GM21825 (cell line): ENCODE data around the gene VGLL3.
"Not testable (repeated sequence)": the region's sequence is repeated elsewhere in the genome, so short reads cannot be mapped to it uniquely, and the experiment has no call there.

ENCODE experiments used
- ATAC-seq: cut with Tn5 transposase; IDR thresholded peaks from one replicate; pipeline ENCODE4 v1.9.1; 2021; ENCODE audit warnings: mild to moderate bottlenecking, moderate library complexity; ENCODE audit not compliant: unreplicated experiment

VGLL3 gene

DNA sequence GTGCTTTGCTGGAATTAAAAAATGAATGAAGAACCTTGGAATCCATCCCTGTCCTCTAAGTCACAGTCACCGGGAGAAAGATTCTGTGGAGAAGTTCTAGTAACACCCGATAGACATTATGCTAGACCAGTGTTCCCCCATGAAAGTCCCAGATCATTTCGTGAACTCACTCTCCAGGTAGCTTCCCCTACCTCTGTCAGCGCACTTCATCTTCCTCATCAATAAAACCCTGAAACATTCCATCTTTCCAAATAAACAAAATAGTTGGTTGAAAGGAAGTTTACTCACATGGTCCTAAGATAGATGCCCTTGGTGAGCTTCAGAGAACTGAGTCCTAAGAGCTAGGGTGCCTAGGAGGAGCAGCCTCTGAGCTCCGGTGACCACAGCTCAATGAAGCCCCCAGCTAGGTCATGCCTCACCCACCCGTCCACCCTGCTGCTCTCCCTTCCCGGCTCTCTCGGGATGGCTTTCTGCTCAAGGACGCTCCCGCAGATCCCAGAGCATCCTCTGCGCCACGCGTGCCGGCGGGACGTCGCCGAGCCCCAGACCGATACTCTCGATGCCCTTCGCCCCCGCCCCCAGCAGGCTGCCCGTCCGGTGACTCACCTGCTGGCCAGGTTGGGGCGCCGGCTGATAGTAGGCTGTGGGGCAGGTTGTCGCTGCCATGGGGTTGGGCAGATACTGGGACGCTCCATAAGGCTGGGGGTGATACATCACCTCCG, 776 bp downstream of the VGLL3 start:
- no peak for ATAC-seq

DNA sequence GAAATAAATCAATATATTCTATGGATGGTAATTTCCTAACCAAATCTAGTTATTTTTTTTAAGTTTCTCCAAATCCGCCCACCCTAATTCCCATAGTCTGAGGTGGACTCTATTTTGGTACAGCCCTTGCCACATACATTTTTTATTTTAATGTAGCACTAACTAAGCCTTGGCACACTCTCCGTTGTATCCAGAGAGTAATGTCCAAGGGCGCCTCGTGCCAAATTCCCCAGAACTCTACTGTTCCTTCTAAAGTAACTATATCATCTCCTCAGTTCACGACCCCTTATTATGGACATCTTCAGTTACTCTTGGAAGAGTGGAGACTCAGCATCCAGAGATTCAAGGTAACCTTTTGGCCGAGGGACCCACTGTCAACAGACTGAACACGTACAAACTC, 1.3 kb downstream of the VGLL3 start:
- ATAC-seq = no peak

DNA sequence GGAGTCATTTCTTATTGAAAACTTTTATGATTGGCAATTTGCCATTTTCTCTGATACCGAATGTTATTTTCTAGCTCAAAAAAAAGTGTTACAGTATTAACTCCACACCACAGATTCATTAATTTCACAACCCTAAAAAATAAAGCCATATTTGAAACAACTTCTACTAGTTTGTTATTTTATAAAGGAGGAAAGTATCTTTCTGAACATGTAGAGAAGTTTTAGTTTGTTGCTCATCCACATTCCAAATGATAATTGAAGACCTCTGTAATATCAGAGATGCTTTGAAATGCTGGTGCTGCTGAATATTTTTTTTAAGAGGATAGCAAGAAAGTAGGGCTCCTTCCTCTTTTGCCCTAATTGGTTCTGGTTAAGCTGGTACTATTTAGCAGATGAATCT, 1.9 kb downstream of the VGLL3 start:
- ATAC-seq = no peak

GRCh38 chr3:86988235-86988634, 2.7 kb downstream of the VGLL3 start:
- ATAC-seq = no peak

DNA sequence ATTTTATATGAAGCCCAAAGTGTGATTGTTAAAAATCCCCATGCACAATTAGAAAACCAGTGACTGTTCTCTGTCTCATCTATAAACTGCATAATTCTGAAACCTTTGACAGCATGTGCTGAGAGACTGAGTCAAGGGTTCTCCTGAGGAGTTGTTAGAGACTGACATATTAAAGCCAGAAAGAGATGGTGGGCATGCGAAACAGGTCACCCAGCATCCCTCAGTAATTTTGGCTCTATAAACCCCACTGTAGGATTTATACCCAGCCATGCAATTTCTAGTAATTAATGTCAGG, 3.6 kb downstream of the VGLL3 start:
- no peak for ATAC-seq

DNA sequence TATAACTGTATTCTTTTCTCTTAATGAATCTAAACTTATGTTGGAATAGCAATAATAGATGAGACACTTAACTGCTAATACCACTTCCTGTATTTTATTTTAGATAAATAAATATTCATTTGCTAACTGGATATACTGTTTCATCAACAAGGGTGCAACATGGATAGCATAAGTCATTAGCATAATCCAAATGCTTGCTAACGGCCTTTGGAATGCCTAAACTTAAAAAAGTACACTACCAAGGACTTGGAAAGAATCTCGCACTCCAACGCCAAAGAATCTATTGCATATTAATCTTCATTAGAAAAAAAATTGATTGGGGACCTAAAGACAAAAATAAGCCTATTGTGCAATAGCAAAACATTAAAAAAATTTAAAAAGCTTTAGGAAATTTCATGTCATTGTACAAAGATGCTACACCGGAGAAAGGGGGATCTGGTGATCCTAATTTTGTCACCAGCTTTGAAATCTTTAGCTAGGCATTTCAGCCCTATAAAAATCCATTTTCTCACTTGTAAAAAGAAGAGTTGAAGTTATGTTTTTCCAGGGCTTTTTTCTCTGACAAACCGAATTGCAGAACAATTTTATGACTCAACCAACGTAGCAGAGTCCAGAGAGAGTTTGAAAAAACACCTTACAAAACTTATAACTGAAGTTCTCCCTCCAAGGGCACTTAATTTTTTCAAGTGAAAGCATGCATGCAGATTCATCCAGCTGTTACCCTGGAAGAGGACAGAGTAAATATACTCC, 4.1 kb downstream of the VGLL3 start:
- no peak for ATAC-seq

DNA sequence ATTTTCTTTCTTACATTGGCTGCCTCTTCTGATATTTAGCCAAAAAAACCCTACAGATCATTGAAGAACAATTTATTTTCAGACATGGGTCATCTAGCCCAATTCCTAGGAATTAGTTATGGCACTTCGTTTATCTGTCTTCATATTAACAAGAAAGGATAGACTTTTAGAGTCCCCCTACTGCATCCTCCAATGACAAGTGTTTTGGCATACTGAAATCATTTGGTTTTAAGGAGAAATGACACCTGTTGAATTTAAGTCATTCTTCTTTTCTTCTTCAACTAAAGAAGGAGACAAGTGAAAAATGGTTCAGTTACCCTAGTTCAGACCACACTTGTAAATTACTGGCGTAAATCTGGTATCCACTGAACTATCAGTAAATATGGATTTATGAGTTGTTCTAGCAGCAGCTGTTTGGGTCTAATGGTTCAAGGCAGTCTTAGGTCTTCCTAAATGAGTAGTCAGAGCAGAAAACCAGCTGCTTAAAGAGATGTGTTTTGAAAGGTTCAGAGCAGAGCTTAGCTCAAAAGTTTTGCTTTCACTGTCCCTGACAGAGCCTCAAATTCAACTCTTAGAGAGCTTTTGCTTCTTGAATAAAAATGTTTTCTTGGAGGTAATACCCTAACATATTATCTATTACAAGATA, 5.6 kb downstream of the VGLL3 start:
- no peak for ATAC-seq

GRCh38 chr3:86984271-86984670, 6.7 kb downstream of the VGLL3 start:
- no peak for ATAC-seq

DNA sequence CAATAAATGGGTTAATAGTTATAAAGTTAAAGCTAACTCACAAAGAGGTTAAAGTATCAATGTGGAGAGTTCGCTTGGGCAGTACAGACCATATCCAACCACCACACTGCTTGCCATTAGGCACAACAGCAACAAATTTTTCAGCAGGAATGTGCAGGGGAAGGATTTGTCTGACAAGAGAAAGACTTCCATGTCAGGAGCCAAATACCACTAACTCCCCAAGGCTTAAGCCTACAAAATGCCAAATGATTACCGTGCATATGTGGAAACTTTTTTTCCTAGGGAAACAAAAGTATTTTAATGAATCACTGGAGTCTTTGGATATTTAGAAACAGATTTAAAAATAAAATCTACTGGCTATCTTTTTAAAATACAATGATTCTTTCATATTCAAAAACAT, 8.1 kb downstream of the VGLL3 start:
- no peak for ATAC-seq

DNA sequence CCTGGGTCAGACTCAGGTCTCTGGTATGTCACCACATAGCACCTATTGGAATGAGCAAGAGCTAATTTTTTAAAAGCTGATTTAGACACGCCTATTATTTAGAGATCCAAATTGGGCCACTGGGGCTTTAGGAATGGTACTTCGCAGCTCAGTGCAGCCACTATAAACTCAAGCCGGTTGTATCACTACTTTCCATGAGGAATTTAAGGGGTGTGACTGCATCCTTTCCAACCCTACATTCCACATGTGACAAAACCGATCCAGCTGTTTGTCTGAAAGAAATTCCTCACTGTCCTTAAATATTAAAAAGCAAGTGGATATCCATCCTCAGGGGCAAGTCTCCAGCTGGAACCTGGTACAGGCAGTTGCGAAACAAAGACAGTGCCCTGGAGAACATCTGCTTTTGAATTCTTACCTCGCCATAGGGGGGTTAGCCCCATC, 12.8 kb downstream of the VGLL3 start:
- ATAC-seq = no peak

DNA sequence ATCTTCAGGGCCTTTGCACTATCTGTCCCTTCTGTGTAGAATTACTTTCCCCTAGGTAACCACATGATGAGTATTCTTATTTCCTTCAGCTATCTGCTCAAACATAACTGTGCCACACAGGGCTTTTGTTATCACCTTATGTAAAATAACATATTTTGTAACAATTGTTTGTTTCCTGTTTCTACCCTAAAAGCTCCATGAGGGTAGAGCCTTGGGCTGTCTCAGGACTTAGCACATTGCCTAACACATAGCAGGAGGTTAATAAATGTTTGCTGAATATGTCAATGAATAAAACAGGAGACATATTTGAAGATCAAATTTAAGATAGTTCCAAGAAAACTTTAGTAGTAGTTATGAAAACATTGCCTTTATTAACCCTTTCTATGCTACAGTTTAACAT, 14.7 kb downstream of the VGLL3 start:
- no peak for ATAC-seq

DNA sequence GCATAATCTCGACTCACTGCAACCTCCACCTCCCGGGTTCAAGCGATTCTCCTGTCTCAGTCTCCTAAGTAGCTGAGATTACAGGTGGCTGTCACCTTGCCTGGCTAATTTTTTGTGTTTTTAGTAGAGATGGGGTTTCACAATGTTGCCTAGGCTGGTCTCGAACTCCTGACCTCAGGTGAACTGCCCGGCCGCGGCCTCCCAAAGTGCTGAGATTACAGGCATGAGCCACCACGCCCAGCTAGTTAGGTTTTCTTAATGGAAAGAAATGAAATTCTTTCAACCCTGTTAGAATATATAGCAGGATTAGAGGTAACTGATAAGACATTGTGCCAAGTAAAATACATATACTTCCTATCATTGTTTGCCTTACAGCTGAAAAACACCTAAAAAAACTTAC, 16.8 kb downstream of the VGLL3 start:
- ATAC-seq = not testable (repeated sequence)

GRCh38 chr3:86973440-86973839, 17.5 kb downstream of the VGLL3 start:
- ATAC-seq = no peak

GRCh38 chr3:86969500-86970189, 21.3 kb downstream of the VGLL3 start:
- no peak for ATAC-seq

GRCh38 chr3:86968244-86968932, 22.6 kb downstream of the VGLL3 start:
- no peak for ATAC-seq

- ATAC-seq = no peak
Measured at GRCh38 chr3:86967062-86967461, 23.9 kb downstream of the VGLL3 start.

DNA sequence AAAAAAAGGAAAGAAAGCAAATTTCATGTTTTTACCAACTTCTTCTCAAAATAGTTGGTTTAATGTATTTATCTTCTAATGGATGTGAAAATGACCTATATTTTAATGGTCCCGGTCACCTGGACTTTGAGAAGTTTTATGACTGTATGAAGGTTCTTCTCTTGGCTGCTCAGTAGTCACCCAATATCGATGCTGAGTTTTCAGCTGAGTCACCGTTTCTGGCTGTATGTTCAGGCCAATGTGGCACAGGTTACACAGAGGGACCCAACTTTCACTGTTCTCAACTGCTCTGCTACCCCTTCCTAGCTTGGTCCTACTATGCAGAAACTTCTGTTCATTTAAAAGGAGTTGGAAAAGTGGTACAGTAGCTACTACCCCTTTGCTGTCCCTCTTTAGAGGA, 25.8 kb downstream of the VGLL3 start:
- no peak for ATAC-seq

DNA sequence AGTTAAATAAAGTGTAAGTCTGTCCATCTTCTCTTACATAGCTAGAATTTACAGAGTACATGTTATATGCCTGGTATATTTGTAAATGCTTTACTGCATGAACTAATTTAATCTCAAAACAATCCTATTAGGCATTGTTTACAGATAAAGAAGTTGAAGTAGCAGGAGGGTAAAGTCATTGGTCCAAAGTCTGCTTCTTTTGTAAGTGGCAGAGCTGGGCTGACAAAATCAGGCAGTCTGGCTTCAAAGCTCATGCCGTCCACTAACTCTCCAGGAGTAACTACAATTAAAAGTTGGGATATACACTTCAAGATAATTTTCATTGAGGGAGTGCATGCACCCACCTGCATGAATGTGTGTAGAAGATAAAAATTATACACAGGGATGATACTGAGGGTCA, 27.3 kb downstream of the VGLL3 start:
- ATAC-seq = no peak

DNA sequence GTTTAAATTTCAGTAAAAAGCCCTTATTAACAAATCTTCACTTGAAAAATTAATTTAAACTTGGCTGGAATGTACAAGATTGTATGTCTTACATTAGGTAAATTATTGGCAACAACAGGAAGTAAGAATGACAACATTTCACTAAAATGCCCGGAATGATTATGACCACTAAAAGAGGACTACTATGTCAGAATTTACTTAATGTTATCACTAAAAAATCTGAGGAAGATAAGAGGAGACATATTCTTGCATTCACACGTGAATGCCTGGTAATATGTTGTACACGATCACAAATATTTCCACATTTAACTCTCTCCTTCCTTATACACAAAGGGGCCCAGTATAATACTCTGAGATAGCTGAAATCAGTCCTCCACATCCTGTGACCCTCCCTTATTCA, 29.7 kb downstream of the VGLL3 start:
- ATAC-seq = no peak

DNA sequence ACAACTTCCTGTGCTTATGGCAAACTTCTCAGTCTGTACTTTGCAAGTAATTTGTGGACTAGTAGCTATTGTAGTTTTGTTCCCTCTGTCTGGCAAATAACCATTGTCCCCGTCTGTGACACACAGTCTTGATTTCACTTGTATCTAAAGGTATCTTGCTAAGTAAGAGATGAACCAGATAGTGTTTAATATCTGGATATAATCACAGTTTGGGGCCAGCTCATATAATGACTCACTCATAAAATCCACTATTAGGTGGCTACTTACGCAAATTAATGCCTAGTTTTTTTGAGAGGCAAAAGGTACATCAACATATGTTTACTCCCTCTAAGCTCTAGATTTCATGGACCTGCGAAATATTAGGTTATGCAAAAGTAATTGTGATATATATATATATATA, 30.4 kb downstream of the VGLL3 start:
- ATAC-seq = no peak

- no peak for ATAC-seq
Measured at GRCh38 chr3:86958534-86958933, 32.4 kb downstream of the VGLL3 start.
